HG03196 (cell line): ENCODE results near the gene INPP5D.
A peak's percentile ranks its signal among the peaks of the same experiment; 100 is the strongest.
"Not testable (repeated sequence)": the region's sequence is repeated elsewhere in the genome, so short reads cannot be mapped to it uniquely, and the experiment has no call there.

Experiments
- ATAC-seq: cut with Tn5 transposase; IDR thresholded peaks from one replicate; pipeline ENCODE4 v1.9.1; 2021; ENCODE audit not compliant: unreplicated experiment

The INPP5D gene

GRCh38 chr2:233140077-233140585, 80.0 kb downstream of the INPP5D start:
- ATAC-seq: no peak

- ATAC-seq: no peak
Measured at GRCh38 chr2:233140978-233141377, 80.8 kb downstream of the INPP5D start.

GRCh38 chr2:233141901-233142300, 81.8 kb downstream of the INPP5D start:
- ATAC-seq: no peak

GRCh38 chr2:233142355-233142897, 82.3 kb downstream of the INPP5D start:
- ATAC-seq: peak; percentile 74

GRCh38 chr2:233143700-233144331, 83.7 kb downstream of the INPP5D start:
- ATAC-seq: no peak

- ATAC-seq: no peak
Measured at GRCh38 chr2:233145726-233146125, 85.6 kb downstream of the INPP5D start.

- no peak for ATAC-seq
Measured at GRCh38 chr2:233146194-233146593, 86.1 kb downstream of the INPP5D start.

- ATAC-seq: no peak
Measured at GRCh38 chr2:233147136-233147828, 87.1 kb downstream of the INPP5D start.

- no peak for ATAC-seq
Measured at GRCh38 chr2:233147829-233148167, 87.7 kb downstream of the INPP5D start.

GRCh38 chr2:233148354-233148753, 88.2 kb downstream of the INPP5D start:
- ATAC-seq: no peak

- ATAC-seq: no peak
Measured at GRCh38 chr2:233152541-233152940, 92.4 kb downstream of the INPP5D start.

GRCh38 chr2:233153146-233153798, 93.1 kb downstream of the INPP5D start:
- no peak for ATAC-seq

GRCh38 chr2:233156001-233156400, 95.9 kb downstream of the INPP5D start:
- no peak for ATAC-seq

- not testable (repeated sequence) for ATAC-seq
Measured at GRCh38 chr2:233156461-233156860, 96.3 kb downstream of the INPP5D start.

GRCh38 chr2:233161730-233162129, 101.6 kb downstream of the INPP5D start:
- ATAC-seq: no peak

GRCh38 chr2:233162770-233163169, 102.6 kb downstream of the INPP5D start:
- no peak for ATAC-seq

- ATAC-seq: no peak
Measured at GRCh38 chr2:233163486-233164103, 103.5 kb downstream of the INPP5D start.

- ATAC-seq: no peak
Measured at GRCh38 chr2:233164128-233164635, 104.0 kb downstream of the INPP5D start.

GRCh38 chr2:233164967-233165366, 104.8 kb downstream of the INPP5D start:
- no peak for ATAC-seq

GRCh38 chr2:233165543-233165894, 105.4 kb downstream of the INPP5D start:
- no peak for ATAC-seq
